D721Med (cell line): Measurements from ENCODE around the gene LUC7L.

Experiments used
- DNase-seq: peaks from one replicate; pipeline ENCODE4 v3.0.0; 2011; ENCODE audit warnings: low spot score; ENCODE audit not compliant: insufficient read length
- FAIRE-seq: peaks from 2 replicates; lab custom pipeline; 2011; peaks lifted over from hg19 to GRCh38; lab: Jason Lieb, UNC
- TF ChIP-seq, protein P1 (sequence below): IDR thresholded peaks from 2 replicates; pipeline ENCODE4 v1.5.1; 2012; ENCODE audit warnings: mild to moderate bottlenecking, control low read depth; ENCODE audit not compliant: insufficient read depth; ENCODE audit errors: missing control alignments

The LUC7L gene

GRCh38 chr16:142405-142967, 86.8 kb downstream of the LUC7L start:
- FAIRE-seq (no peak), DNase-seq (no peak)
- TF ChIP-seq, protein P1, sequence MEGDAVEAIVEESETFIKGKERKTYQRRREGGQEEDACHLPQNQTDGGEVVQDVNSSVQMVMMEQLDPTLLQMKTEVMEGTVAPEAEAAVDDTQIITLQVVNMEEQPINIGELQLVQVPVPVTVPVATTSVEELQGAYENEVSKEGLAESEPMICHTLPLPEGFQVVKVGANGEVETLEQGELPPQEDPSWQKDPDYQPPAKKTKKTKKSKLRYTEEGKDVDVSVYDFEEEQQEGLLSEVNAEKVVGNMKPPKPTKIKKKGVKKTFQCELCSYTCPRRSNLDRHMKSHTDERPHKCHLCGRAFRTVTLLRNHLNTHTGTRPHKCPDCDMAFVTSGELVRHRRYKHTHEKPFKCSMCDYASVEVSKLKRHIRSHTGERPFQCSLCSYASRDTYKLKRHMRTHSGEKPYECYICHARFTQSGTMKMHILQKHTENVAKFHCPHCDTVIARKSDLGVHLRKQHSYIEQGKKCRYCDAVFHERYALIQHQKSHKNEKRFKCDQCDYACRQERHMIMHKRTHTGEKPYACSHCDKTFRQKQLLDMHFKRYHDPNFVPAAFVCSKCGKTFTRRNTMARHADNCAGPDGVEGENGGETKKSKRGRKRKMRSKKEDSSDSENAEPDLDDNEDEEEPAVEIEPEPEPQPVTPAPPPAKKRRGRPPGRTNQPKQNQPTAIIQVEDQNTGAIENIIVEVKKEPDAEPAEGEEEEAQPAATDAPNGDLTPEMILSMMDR, result no peak

DNA sequence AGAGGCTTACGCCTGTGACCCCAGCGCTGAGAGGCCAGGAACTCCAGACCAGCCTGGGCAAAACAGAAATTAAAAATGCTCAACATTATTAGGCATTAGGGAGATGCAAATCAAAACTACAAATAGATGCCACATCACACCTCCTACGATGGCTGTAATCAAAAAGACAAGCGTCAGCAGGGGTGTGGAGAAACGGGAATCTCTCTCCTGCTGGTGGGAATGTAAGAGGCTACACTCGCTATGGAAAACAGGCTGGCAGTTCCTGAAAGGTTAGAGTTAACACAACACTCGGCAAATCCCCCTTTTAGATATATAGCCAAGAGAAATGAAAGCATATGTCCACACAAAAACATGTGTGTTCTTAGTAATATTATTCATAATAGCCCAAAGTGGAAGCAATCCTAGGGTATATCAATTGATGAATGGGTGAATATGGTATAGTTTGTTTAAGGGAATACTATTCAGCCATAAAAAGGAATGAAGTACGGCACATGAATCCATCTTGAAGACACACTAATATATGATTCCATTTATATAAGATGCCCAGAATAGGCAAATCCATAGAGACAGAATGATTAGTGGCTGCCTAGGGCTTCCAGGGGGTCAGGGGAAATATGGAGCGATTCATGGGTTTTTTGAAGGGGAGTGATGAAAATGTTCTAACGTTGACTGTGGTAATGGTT, 88.9 kb downstream of the LUC7L start:
- TF ChIP-seq, protein P1, result no peak
- FAIRE-seq (no peak), DNase-seq (no peak)
